GM18858 (cell line): ENCODE data around the gene PTGDR2.

Source experiments
- ATAC-seq: cut with Tn5 transposase; IDR thresholded peaks from one replicate; pipeline ENCODE4 v1.9.1; 2021; ENCODE audit not compliant: unreplicated experiment

The PTGDR2 gene

DNA sequence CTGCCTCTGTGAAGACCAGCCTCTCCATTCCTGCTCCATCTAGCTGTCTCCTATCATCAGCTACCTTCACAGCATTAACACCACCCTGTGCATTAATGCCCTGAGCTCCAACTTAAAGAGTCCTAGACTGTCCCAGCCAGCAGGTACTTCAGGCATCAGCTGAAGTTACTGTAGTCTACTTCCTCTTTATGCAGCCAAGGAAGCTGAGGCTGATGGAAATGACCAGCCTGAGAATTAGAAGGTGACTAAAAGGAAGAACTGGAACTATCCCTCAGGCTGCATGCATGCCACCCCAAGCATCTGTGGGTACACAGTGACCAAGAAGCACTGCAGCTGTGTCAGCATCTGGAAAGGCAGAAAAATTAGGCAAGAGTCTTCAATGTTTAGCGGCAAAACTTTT, 42.4 kb downstream of the PTGDR2 start:
- ATAC-seq: no peak

DNA sequence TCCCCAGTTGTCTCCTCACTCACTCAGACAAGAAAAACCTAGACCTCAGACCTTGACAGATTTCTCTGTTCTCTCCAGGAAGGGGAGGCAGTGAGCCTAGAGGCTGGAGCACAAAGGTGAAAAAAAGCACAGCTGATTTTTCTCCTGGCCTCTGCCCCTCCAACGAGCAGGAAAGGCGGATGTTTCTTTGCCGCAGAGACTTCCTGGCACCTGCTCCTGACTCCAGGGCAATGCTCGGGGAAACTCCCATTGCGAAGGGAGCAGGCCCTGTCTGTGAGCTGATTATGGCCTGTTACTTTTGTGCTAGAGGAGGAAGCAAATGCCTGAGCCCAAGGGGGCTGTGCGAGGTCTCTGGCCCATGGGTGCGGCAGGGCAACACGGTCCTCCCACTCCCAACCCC, 45.2 kb downstream of the PTGDR2 start:
- no peak for ATAC-seq

DNA sequence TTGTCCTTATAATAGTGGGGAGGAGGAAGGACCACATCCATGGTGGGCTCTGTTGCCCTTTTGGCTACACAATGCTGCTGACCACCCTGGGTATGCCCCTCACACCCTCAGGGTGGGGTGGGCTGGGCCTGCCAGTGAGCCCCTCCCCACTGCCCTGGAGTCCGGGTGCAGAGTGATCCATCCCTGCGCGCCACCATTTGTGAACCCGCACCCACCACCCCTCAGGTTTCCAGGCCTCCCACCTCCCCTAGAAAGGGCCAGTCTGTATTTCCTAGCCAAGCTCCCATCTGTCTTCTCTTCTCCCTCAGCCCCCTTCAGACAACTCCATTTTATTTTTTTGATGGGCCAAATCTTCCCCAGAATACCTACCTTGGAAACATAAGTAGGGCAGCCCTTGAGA, 45.6 kb downstream of the PTGDR2 start:
- no peak for ATAC-seq

DNA sequence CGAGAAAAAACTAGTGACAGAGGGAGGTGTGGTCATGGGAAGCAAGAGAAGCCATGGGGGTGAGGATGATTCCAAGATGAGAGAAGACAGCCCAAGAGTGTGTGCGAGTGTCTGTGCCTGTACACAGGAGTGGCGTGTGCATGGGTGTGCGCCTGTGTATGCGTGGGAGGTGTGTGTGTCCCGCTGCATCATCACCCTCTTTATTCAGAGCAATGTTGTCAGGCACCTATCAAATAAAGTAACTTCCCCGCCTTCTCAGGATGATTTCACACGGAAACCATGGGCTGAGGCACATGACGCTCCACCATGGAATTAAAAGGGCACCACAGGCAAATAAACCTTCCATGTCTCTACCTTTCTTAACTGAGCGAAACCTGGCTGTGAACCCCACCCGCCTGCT, 46.1 kb downstream of the PTGDR2 start:
- no peak for ATAC-seq

DNA sequence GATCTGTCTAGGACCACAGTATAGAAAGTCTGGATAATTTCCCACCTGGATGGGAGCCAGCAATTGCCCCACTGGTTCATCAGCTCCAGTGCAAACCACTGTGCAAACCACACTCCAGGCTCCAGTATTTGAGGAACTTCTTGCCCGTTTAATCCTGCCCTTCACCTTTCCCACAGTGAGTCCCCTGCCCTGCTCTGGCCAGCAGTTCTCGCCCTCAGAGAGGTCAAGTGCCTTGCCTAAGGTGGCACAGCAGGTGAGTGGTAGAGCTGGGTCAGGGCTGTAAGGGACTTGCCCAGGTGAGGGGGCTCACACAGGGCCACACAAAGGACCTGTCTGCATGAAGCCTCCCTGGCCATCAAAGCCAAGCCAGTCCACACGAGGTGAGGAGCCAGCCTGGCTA, 46.5 kb downstream of the PTGDR2 start:
- ATAC-seq: no peak

DNA sequence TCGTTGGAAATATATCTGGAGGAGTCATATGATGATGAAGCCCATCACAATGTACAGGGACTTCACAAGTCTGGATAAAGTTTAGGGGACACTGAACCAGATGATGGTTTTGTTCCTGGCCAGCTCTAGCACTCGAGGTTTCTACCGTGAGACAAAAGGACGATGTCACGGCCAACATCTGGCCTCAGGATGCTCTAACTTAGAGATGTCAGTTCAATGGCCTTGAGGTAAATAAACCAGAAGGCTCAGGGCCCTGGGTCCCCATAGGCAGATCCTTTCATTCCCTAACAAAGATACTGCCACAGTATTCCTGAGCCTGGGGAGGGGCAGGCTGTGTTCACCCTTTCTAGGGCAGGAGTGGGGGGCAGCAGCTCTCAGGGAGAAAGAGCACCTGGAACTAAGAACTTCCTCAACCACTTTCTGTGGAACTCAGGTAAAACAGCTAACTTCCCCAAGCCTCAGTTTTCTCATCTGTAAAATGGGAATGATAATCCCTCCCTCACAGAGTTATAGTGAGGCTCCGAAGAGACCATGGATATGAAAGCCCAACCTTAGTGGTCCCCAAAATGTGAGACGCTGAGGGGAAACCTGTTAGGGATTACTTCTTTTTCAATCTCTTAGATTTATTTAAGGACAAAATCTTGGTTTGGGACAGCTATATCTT, 52.3 kb downstream of the PTGDR2 start:
- no peak for ATAC-seq

DNA sequence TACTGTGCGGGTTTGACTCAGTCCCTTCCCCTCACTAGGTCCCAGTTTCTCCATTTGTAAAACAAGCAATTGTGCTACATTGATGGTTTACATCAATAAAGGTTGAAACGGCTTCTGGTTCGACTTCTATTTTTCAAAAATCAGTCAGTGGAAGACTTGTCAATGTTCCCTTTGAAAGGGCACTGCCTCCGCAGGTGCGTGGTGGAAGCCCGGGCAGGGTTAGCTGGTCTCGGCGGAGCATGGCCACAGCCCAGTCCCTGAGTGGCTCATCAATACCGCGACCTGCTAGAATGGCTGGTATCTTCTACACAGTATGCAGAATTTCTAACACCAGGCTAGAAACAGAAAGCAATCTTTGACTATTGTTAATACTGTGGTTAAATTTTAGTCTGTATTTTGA, 54.6 kb downstream of the PTGDR2 start:
- ATAC-seq: no peak
